ENCODE results near the gene CFAP46. TPM values are rescaled to one million over a fixed set of nuclear protein-coding genes. Genes with fewer than 3 reads are reported as not detected.
"Not testable (repeated sequence)": the region's sequence is repeated elsewhere in the genome, so short reads cannot be mapped to it uniquely, and the experiment has no call there.

Gene CFAP46
- total and polyA plus RNA-seq, 2 donors, result 0.53 TPM; not detected in 1

DNA sequence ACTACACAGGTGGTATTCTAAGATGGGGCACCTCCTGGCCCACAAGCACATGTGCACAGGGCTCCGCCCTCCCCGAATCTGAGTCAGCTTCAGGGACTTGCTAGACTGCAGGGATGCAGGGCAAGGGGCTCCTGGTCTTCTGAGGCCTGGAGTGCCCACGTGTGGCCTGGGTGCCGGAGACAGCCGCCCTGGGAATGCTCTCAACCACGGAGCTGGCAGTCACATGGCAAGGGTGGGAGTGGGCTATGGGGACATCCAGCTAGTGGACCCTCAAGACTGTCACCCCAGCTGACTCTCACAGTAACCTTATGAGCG, 42.7 kb downstream of the CFAP46 start:
- no peaks in the 10 kb centered on the region for H3K36me3 ChIP-seq (ENCODE audit: insufficient read depth)
- no peak overlapping the region for H3K4me3 ChIP-seq (ENCODE audit: low read depth, low read length)
- DNase-seq (ENCODE audit: extremely low spot score), result no peak
- no peak overlapping the region for H3K27ac ChIP-seq (ENCODE audit: low read depth)
- 88% methylated on average over 7 of the region's 7 CpGs for WGBS
- H3K4me1 ChIP-seq (ENCODE audit: insufficient read depth), result no peaks in the 10 kb centered on the region

DNA sequence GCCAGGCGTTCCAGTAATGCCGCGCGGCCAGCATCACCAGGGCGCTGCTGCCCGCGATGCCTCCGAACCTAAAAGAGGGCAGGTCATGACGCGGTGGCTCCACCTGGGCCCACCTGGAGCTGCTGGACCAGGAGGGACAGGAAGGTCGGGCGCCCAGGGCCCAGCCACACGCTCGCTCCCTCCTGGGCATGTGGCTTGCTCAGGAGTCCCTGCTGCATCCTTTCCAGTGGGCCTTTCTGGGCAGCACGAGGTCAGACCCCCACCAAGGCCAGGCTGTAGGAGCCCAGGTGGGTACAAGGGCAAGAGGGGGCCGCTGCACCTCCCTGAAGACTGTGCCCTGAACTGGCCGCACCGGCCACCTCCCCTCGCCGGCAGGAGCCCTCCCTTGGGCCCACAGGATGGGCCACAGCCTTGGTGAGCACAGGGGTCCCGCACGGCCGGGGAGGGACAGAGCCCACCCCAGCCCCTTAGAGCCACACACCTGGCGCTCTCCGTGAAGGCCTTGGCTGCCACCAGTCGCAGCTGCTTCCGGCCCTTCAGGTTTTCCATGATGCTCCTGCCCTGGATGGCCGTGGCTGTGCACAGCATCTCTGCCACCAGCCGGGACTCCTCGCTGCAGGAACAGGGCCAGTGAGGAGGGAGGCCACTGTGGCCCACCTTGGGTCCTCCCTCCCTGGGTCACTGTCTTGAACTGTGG, 43.2 kb downstream of the CFAP46 start:
- H3K4me1 ChIP-seq (ENCODE audit: insufficient read depth), result no peaks in the 10 kb centered on the region
- no peak overlapping the region for H3K4me3 ChIP-seq (ENCODE audit: low read depth, low read length)
- WGBS, result 92% methylated on average over 30 of the region's 30 CpGs
- H3K27ac ChIP-seq (ENCODE audit: low read depth), result no peak overlapping the region
- DNase-seq (ENCODE audit: extremely low spot score), result no peak
- no peaks in the 10 kb centered on the region for H3K36me3 ChIP-seq (ENCODE audit: insufficient read depth)

DNA sequence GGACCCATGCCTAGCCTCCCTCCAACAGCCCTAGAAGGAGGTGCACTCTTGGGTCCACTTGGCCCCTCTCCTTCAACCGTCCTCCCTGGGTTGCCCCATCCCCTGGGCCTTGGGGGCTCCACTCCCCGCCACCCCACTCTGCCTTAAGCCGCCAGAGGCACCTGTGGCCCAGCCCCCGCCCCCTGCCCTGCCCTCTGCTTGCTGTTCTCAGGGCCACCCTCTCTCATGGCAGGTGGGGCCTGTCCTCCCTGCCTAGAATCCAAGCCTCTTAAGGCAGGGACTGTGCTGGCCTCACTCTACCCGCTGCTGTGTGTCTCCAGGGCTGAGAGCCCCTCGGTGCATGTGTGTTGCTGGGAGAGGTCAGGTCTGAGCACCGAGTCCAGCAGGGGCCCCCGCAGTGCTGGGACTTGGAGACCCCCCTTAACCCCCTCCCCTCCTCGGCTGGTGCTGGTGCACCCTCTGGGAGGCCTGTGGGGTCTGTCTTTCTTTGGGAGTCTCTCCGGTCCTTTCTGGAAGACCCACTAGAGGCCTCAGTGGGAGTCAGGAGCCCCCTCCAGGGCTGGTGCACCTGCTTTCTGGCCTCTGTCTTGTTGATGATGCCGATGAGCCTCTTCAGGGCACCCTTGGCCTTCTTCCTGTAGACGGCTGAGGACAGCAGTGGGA, 43.8 kb downstream of the CFAP46 start:
- DNase-seq (ENCODE audit: extremely low spot score), result no peak
- H3K36me3 ChIP-seq (ENCODE audit: insufficient read depth), result no peaks in the 10 kb centered on the region
- 89% methylated on average over 12 of the region's 12 CpGs for WGBS

GRCh38 chr10:132897516-132898381, 44.6 kb downstream of the CFAP46 start:
- DNase-seq (ENCODE audit: extremely low spot score), result no peak
- 80% methylated on average over 16 of the region's 16 CpGs for WGBS
- no peaks in the 10 kb centered on the region for H3K36me3 ChIP-seq (ENCODE audit: insufficient read depth)
- no peak overlapping the region for H3K27ac ChIP-seq (ENCODE audit: low read depth)
- no peak overlapping the region for H3K4me3 ChIP-seq (ENCODE audit: low read depth, low read length)
- H3K4me1 ChIP-seq (ENCODE audit: insufficient read depth), result no peaks in the 10 kb centered on the region

More for the DNA sequence above, 43.8 kb downstream of the CFAP46 start:
- H3K4me3 ChIP-seq (ENCODE audit: low read depth, low read length), result no peak overlapping the region
- no peaks in the 10 kb centered on the region for H3K4me1 ChIP-seq (ENCODE audit: insufficient read depth)
- H3K27ac ChIP-seq (ENCODE audit: low read depth), result no peak overlapping the region

DNA sequence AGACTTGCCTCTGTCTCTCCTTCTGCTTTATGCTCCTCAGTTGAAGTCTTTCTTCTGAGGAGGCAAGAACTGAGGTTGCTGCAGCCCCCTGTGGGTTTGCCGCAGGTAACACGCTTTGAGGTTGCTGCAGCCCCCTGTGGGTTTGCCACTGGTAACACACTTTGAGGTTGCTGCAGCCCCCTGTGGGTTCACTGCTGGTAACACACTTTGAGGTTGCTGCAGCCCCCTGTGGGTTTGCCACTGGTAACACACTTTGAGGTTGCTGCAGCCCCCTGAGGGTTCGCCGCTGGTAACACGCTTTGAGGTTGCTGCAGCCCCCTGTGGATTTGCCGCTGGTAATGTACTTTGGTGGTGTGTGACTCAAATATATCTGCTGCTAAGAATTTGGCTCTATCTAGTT, 48.6 kb downstream of the CFAP46 start:
- WGBS, result 72% methylated on average over 6 of the region's 6 CpGs
- not testable (repeated sequence) for H3K4me1 ChIP-seq (ENCODE audit: insufficient read depth); H3K36me3 ChIP-seq (ENCODE audit: insufficient read depth); DNase-seq (ENCODE audit: extremely low spot score); H3K4me3 ChIP-seq (ENCODE audit: low read depth, low read length); H3K27ac ChIP-seq (ENCODE audit: low read depth)

DNA sequence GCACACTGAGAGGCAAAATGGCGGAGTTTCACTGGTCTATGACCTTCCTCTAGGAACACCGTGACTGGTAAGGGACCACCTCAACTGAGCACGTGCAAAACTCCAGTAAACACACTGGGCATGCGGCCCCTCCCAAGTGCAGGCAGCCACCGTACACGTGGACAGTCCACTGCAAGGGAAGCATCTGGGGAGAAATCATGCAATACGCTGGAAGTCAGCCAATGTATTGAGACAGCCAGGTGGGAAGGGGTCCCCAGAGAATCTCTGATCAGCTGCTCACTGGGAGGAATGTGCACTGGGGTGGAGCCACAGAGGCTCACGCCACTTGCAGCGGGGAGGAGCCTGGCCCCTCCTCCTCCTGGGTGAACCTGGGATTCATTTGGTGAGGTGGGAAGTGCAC, 49.3 kb downstream of the CFAP46 start:
- H3K4me1 ChIP-seq (ENCODE audit: insufficient read depth), result no peaks in the 10 kb centered on the region
- H3K27ac ChIP-seq (ENCODE audit: low read depth), result no peak overlapping the region
- WGBS, result 51% methylated on average over 9 of the region's 9 CpGs
- no peaks in the 10 kb centered on the region for H3K36me3 ChIP-seq (ENCODE audit: insufficient read depth)
- H3K4me3 ChIP-seq (ENCODE audit: low read depth, low read length), result no peak overlapping the region
- DNase-seq (ENCODE audit: extremely low spot score), result no peak

DNA sequence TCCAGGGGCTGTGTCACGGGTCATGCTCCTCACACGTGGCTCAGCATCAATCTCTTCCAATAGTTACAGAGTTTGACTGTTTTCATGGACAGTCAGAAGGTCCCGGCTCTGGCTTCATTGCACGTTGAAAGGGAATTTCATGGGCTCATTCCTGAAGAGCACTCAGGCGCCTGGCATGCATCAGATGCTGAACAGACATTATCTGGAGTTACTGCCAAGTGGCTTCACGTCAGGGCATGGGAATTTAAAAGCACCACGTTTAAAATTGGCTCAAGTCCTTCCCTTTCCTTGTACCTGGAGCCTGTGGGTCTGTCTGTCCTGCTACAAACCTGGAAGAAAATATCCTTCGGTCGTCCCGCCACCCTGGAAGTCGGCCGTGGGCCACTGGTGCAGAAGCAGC, 50.4 kb downstream of the CFAP46 start:
- Histone ChIP-seq H3K27ac (ENCODE audit: low read depth) (no peak overlapping the region), H3K4me3 (ENCODE audit: low read depth, low read length) (no peak overlapping the region), H3K36me3 (ENCODE audit: insufficient read depth) (no peaks in the 10 kb centered on the region), H3K4me1 (ENCODE audit: insufficient read depth) (no peaks in the 10 kb centered on the region)
- WGBS, result 36% methylated on average over 12 of the region's 12 CpGs
- DNase-seq (ENCODE audit: extremely low spot score), result no peak

GRCh38 chr10:132891368-132891767, 51.0 kb downstream of the CFAP46 start:
- Histone ChIP-seq H3K36me3 (ENCODE audit: insufficient read depth) (no peaks in the 10 kb centered on the region), H3K4me3 (ENCODE audit: low read depth, low read length) (no peak overlapping the region), H3K27ac (ENCODE audit: low read depth) (no peak overlapping the region), H3K4me1 (ENCODE audit: insufficient read depth) (no peaks in the 10 kb centered on the region)
- WGBS, result 52% methylated on average over 6 of the region's 6 CpGs
- no peak for DNase-seq (ENCODE audit: extremely low spot score)

DNA sequence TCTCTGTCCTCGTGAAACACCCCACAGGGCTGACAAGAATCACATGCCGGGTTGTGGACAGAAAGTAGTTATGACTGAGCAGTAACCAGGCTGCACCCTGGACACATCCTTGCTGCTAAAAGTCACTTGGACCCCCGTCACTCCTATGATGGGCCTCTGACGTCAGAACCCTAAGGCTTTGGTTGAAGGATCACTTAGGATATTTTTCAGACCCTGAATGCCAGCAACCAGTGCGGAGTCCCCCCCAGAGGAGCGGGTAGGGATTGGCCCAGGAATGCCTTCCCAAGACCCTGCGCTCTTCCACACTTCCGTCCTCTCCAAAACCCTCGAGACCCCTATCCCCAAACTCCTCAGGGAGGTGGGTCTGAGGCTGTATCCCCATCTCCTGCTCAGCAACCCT, 52.1 kb downstream of the CFAP46 start:
- no peaks in the 10 kb centered on the region for H3K4me1 ChIP-seq (ENCODE audit: insufficient read depth)
- H3K36me3 ChIP-seq (ENCODE audit: insufficient read depth), result no peaks in the 10 kb centered on the region
- no peak for DNase-seq (ENCODE audit: extremely low spot score)
- no peak overlapping the region for H3K27ac ChIP-seq (ENCODE audit: low read depth)
- 74% methylated on average over 9 of the region's 9 CpGs for WGBS
- H3K4me3 ChIP-seq (ENCODE audit: low read depth, low read length), result no peak overlapping the region

- Histone ChIP-seq H3K4me3 (ENCODE audit: low read depth, low read length) (no peak overlapping the region), H3K27ac (ENCODE audit: low read depth) (no peak overlapping the region), H3K36me3 (ENCODE audit: insufficient read depth) (no peaks in the 10 kb centered on the region), H3K4me1 (ENCODE audit: insufficient read depth) (no peaks in the 10 kb centered on the region)
- no peak for DNase-seq (ENCODE audit: extremely low spot score)
- 63% methylated on average over 16 of the region's 16 CpGs for WGBS
Measured at GRCh38 chr10:132889556-132889955, 52.8 kb downstream of the CFAP46 start.

GRCh38 chr10:132888898-132889490, 53.4 kb downstream of the CFAP46 start:
- Histone ChIP-seq H3K27ac (ENCODE audit: low read depth) (no peak overlapping the region), H3K4me1 (ENCODE audit: insufficient read depth) (no peaks in the 10 kb centered on the region), H3K36me3 (ENCODE audit: insufficient read depth) (no peaks in the 10 kb centered on the region), H3K4me3 (ENCODE audit: low read depth, low read length) (no peak overlapping the region)
- no peak for DNase-seq (ENCODE audit: extremely low spot score)
- WGBS, result 75% methylated on average over 16 of the region's 16 CpGs

DNA sequence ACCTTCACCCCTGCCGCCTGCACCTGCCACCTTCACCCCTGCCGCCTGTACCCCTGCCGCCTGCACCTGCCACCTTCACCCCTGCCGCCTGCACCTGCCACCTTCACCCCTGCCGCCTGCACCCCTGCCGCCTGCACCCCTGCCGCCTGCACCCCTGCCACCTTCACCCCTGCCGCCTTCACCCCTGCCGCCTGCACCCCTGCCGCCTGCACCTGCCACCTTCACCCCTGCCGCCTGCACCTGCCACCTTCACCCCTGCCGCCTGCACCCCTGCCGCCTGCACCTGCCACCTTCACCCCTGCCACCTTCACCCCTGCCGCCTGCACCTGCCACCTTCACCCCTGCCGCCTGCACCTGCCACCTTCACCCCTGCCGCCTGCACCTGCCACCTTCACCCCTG, 53.9 kb downstream of the CFAP46 start:
- DNase-seq (ENCODE audit: extremely low spot score); H3K4me1 ChIP-seq (ENCODE audit: insufficient read depth); H3K4me3 ChIP-seq (ENCODE audit: low read depth, low read length); H3K27ac ChIP-seq (ENCODE audit: low read depth); H3K36me3 ChIP-seq (ENCODE audit: insufficient read depth): not testable (repeated sequence)
- WGBS, result 92% methylated on average over 16 of the region's 16 CpGs

- WGBS, result 70% methylated on average over 35 of the region's 35 CpGs
- Histone ChIP-seq H3K4me3 (ENCODE audit: low read depth, low read length) (no peak overlapping the region), H3K27ac (ENCODE audit: low read depth) (no peak overlapping the region), H3K36me3 (ENCODE audit: insufficient read depth) (no peaks in the 10 kb centered on the region), H3K4me1 (ENCODE audit: insufficient read depth) (no peaks in the 10 kb centered on the region)
- no peak for DNase-seq (ENCODE audit: extremely low spot score)
Measured at GRCh38 chr10:132886211-132887099, 55.9 kb downstream of the CFAP46 start.
